BJ (cell line): ENCODE measurements around the gene PAFAH1B1. TPM values are rescaled to one million over a fixed set of nuclear protein-coding genes. Genes with fewer than 3 reads are reported as not detected.

ENCODE experiments used
- CTCF ChIA-PET: fragments of 350-600 bp; formaldehyde crosslinking; extraction: SDS; loops from one replicate; lab custom pipeline; 2021; ENCODE audit warnings: antibody characterized with exemption, inconsistent platforms; lab: Yijun Ruan, JAX
- POLR2A ChIA-PET: fragments of 300-600 bp; sonication (Branson Sonifier 250); formaldehyde crosslinking; extraction: SDS; loops from one replicate; lab custom pipeline; 2021; ENCODE audit warnings: antibody characterized with exemption; lab: Charles Lee
- DNase-seq: peaks from one replicate; pipeline ENCODE4 v3.0.0-alpha.2; 2011; ENCODE audit warnings: low read depth
- H3K27me3 ChIP-seq: 2 replicates; pipeline ENCODE4 v1.6.0; 2011; ENCODE audit warnings: low read length; ENCODE audit not compliant: control insufficient read depth, insufficient read depth
- H3K36me3 ChIP-seq: 2 replicates; pipeline ENCODE4 v1.5.1; 2011; ENCODE audit warnings: low read length; ENCODE audit not compliant: control insufficient read depth, insufficient read depth
- H3K4me3 ChIP-seq: 2 replicates; pipeline ENCODE4 v1.5.1; 2011; ENCODE audit warnings: low read depth, mild to moderate bottlenecking, control low read depth, low read length
- CTCF ChIP-seq: IDR thresholded peaks from 2 replicates; pipeline ENCODE4 v1.5.1; 2011; ENCODE audit warnings: low read depth, mild to moderate bottlenecking, control low read depth, inconsistent platforms, low read length, moderate library complexity; ENCODE audit not compliant: insufficient read depth
- polyA plus RNA-seq: library from polyadenylated mRNA; depleted of rRNA; stranded (reverse); fragments of >200 nt; gene quantifications from 2 replicates; pipeline ENCODE4 v1.2.3, GENCODE V29; 2011

Gene PAFAH1B1
- polyA plus RNA-seq, 1 experiment = 66.2 TPM

- TF ChIP-seq CTCF = no peak
- H3K27me3 ChIP-seq = peaks cover 5% of the 10 kb centered on the region
- H3K4me3 ChIP-seq = no peak overlapping the region
- POLR2A ChIA-PET = no interaction called here
- H3K36me3 ChIP-seq = no peaks in the 10 kb centered on the region
- CTCF ChIA-PET = no interaction called here
- no peak for DNase-seq
Observed at GRCh38 chr17:2551493-2551892, 42.0 kb upstream of the PAFAH1B1 start.

GRCh38 chr17:2551928-2552327, 41.5 kb upstream of the PAFAH1B1 start:
- Histone ChIP-seq H3K4me3 (no peak overlapping the region), H3K36me3 (no peaks in the 10 kb centered on the region), H3K27me3 (peaks cover 5% of the 10 kb centered on the region)
- DNase-seq = no peak
- no peak for TF ChIP-seq CTCF
- ChIA-PET CTCF (no interaction called here), POLR2A (no interaction called here)

GRCh38 chr17:2560658-2561057, 32.8 kb upstream of the PAFAH1B1 start:
- ChIA-PET POLR2A (no interaction called here), CTCF (no interaction called here)
- Histone ChIP-seq H3K27me3 (peaks cover 2% of the 10 kb centered on the region; the same call in 1 of the 2 replicates), H3K4me3 (no peak overlapping the region), H3K36me3 (no peaks in the 10 kb centered on the region)
- TF ChIP-seq CTCF = no peak
- DNase-seq = no peak

GRCh38 chr17:2562162-2562858, 31.1 kb upstream of the PAFAH1B1 start:
- no peak for TF ChIP-seq CTCF
- ChIA-PET POLR2A (no interaction called here), CTCF (no interaction called here)
- Histone ChIP-seq H3K4me3 (no peak overlapping the region), H3K27me3 (peaks cover 2% of the 10 kb centered on the region; the same call in 1 of the 2 replicates), H3K36me3 (no peaks in the 10 kb centered on the region)
- no peak for DNase-seq

- DNase-seq = no peak
- no peak overlapping the region for H3K4me3 ChIP-seq
- H3K36me3 ChIP-seq = no peaks in the 10 kb centered on the region
- peaks cover 2% of the 10 kb centered on the region; the same call in 1 of the 2 replicates for H3K27me3 ChIP-seq
- POLR2A ChIA-PET = no interaction called here
- CTCF ChIA-PET = interaction anchor here (0.6 kb wide), 1 partner anchor 29 kb away, joined by 3 read pairs; no protein-coding TSS in a partner anchor
- TF ChIP-seq CTCF = no peak
Observed at GRCh38 chr17:2563061-2563460, 30.4 kb upstream of the PAFAH1B1 start.
